NB4 (cell line): Measurements from ENCODE around the gene TTC4.

Experiments
- DNase-seq: peaks from one replicate; pipeline ENCODE4 v3.0.0; 2010; ENCODE audit warnings: low read depth
- H3K4me3 ChIP-seq: one replicate; pipeline ENCODE4 v1.5.1; 2011; ENCODE audit warnings: mild to moderate bottlenecking, low read depth, low read length, moderate library complexity
- CTCF ChIP-seq: IDR thresholded peaks from one replicate; pipeline ENCODE4 v1.5.1; 2012; ENCODE audit warnings: low read depth, low read length
- MYC ChIP-seq: IDR thresholded peaks from 2 replicates; pipeline ENCODE4 v1.6.1; 2011; ENCODE audit warnings: low read depth, low read length

The TTC4 gene

GRCh38 chr1:54791880-54792522 is 76.3 kb downstream of the TTC4 start:
- peak; percentile 74 for DNase-seq
- H3K4me3 ChIP-seq, result no peak overlapping the region
- peak; percentile 93 for TF ChIP-seq CTCF
- TF ChIP-seq MYC, result no peak
